Left colon (tissue), 2 donors: ENCODE measurements around the gene ADM5. TPM values are rescaled to one million over a fixed set of nuclear protein-coding genes. Genes with fewer than 3 reads are reported as not detected.

Experiments
- ATAC-seq: fragments of 200-7000 bp; cut with Tn5 transposase; one replicate; pipeline ENCODE4 v1.9.1; 2020; ENCODE audit warnings: mild to moderate bottlenecking, moderate library complexity
- DNase-seq, 2 donors: peaks; one replicate each; pipeline ENCODE4 v3.0.0-alpha.2; 2020
- intact Hi-C, 2 donors: fragments of 100-400 bp; cut with DNase I in 1 of 2; cut with micrococcal nuclease in 1 of 2; formaldehyde crosslinking; loops; one replicate each; pipeline versions ENCODE4 v1.11.2 to v1.14.0; 2022; cut with DNase I, micrococcal nuclease
- microRNA-seq, 2 donors: library from miRNA; unstranded; fragments of <30 nt; microRNA quantifications; one replicate each; pipeline versions ENCODE4 v1.1.0 to v1.2.0, GENCODE V29; 2020
- total RNA-seq, 2 donors: library from RNA; stranded (reverse); fragmentation: NEBNext Ultra II Directional; extraction: Animal tissue kit (Norgen Biotek cat#: 25700); gene quantifications; one replicate each; pipeline ENCODE4 v1.2.1, GENCODE V29; 2021
- donor health status: DM: no; HTN: no; CAD: no.
- donor health status: DM: yes; HTN: yes; CAD: no.

Gene ADM5
- total RNA-seq, 2 donors from 2014 or later = 0.98 to 1.1 TPM

GRCh38 chr19:49730166-49730565 lies 40.8 kb downstream of the ADM5 start:
- intact Hi-C loops = no loop called here
- DNase-seq (no peak), ATAC-seq (no peak)

GRCh38 chr19:49738268-49738667 lies 48.9 kb downstream of the ADM5 start:
- intact Hi-C loops = no loop called here
- no peak for DNase-seq
- no peak for ATAC-seq

DNA sequence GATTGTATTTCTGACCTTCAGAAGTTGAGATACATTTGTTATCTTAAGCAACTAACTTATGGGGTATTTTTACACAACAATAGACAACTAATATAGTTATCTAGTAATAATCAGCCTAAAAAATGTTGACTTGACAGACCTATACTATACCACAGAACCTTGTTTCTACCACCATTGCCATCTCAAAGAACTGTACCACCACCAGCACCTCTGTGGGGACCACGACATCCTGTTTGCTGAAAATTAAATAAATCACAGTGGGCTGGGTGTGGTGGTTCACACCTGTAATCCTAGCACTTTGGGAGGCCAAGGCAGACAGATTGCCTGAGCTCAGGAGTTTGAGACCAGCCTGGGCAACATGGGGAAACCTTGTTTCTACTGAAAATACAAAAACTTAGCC lies 49.7 kb downstream of the ADM5 start:
- ATAC-seq (no peak), DNase-seq (no peak)
- intact Hi-C loops = no loop called here

DNA sequence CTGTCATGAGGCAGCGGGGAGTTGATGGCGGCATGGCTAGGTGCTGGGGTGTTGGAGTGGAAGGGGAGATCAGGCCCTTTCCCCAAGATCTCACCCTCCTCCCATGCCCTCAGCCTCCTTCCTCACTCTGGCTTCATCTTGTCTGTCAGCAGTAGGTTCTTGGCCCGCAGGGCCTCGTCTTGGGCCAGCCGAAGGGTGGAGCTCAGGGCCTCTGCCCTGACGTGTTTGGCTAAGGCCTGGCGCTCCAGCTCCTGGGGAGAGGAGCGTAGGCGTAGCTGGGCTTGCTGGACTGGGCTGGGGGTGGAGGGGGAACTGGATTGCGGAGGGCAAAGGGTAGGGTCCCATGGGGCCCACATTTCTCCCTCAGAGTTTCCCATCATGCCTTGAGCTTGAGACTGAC lies 50.5 kb downstream of the ADM5 start:
- DNase-seq (no peak), ATAC-seq (no peak)
- intact Hi-C loops = no loop called here

Small RNAs within 50 kb of the gene (microRNA-seq; reads per million reads assigned to microRNA genes)
- 0 reads per million in 2 donors for gene MIR5088

Other genes with a start within 250 kb of the ADM5 start
- under 1 TPM; 0.24 to 0.81 TPM for gene SLC17A7, start 248.1 kb upstream of the ADM5 start, total RNA-seq
- gene PIH1D1, start 237.8 kb upstream of the ADM5 start, total RNA-seq = 10 to 100 TPM; 62.9 to 74.1 TPM
- gene ALDH16A1, start 236.4 kb upstream of the ADM5 start, total RNA-seq = 10 to 100 TPM; 24.9 to 31.5 TPM
- gene FLT3LG, start 215.4 kb upstream of the ADM5 start, total RNA-seq = 1 to 10 TPM; 3.4 to 6.4 TPM
- gene RPL13A, start 202.0 kb upstream of the ADM5 start, total RNA-seq = 1,000 to 10,000 TPM; 2,164 to 2,325 TPM
- 1,000 to 10,000 TPM; 1,501 to 1,657 TPM for gene RPS11, start 193.2 kb upstream of the ADM5 start, total RNA-seq
- gene FCGRT, start 176.9 kb upstream of the ADM5 start, total RNA-seq = 100 to 1,000 TPM; 411 to 508 TPM
- gene RCN3, start 161.6 kb upstream of the ADM5 start, total RNA-seq = 10 to 100 TPM; 18.2 to 21.7 TPM
- 10 to 100 TPM; 62.8 to 66.4 TPM for gene NOSIP, start 109.0 kb upstream of the ADM5 start, total RNA-seq
- 10 to 100 TPM; 22.4 to 26.1 TPM for gene PRRG2, start 108.3 kb upstream of the ADM5 start, total RNA-seq
- gene PRR12, start 98.4 kb upstream of the ADM5 start, total RNA-seq = 10 to 100 TPM; 20.5 to 26.4 TPM
- gene RRAS, start 49.5 kb upstream of the ADM5 start, total RNA-seq = 10 to 100 TPM; 41.7 to 76.6 TPM
- 10 to 100 TPM; 60.9 to 62.7 TPM for gene SCAF1, start 47.4 kb upstream of the ADM5 start, total RNA-seq
- gene IRF3, start 23.7 kb upstream of the ADM5 start, total RNA-seq = 10 to 100 TPM; 69.0 to 83.1 TPM
- gene BCL2L12, start 23.7 kb upstream of the ADM5 start, total RNA-seq = 10 to 100 TPM; 13.8 to 14.9 TPM
- 10 to 100 TPM; 66.7 to 83.9 TPM for gene PRMT1, start 12.3 kb upstream of the ADM5 start, total RNA-seq
- 1 to 10 TPM; 1.5 to 2.0 TPM for gene CPT1C, start 1.5 kb downstream of the ADM5 start, total RNA-seq
- gene TSKS, start 73.7 kb downstream of the ADM5 start, total RNA-seq = under 1 TPM; 0.21 to 0.22 TPM
- gene AP2A1, start 77.4 kb downstream of the ADM5 start, total RNA-seq = 10 to 100 TPM; 71.2 to 72.9 TPM
- 1 to 10 TPM; 7.6 to 10.0 TPM for gene FUZ, start 123.7 kb downstream of the ADM5 start, total RNA-seq
- 10 to 100 TPM; 52.6 to 52.8 TPM for gene MED25, start 128.7 kb downstream of the ADM5 start, total RNA-seq
- gene PTOV1, start 161.6 kb downstream of the ADM5 start, total RNA-seq = 10 to 100 TPM; 95.3 to 95.5 TPM
- gene PNKP, start 178.0 kb downstream of the ADM5 start, total RNA-seq = 10 to 100 TPM; 62.3 to 76.7 TPM
- gene AKT1S1, start 187.8 kb downstream of the ADM5 start, total RNA-seq = 10 to 100 TPM; 30.3 to 43.3 TPM
- gene TBC1D17, start 188.1 kb downstream of the ADM5 start, total RNA-seq = 10 to 100 TPM; 32.8 to 36.4 TPM
- gene IL4I1, start 207.3 kb downstream of the ADM5 start, total RNA-seq = 1 to 10 TPM in 1 of 2 donors, under 1 TPM in 1; 0.67 to 1.3 TPM
- gene ATF5, start 239.6 kb downstream of the ADM5 start, total RNA-seq = 10 to 100 TPM; 13.2 to 16.7 TPM
- gene NUP62, start 239.9 kb downstream of the ADM5 start, total RNA-seq = 10 to 100 TPM; 31.5 to 37.1 TPM